AG08395 (cell line): ENCODE measurements around the gene CFAP107.
"Not testable (repeated sequence)": the region's sequence is repeated elsewhere in the genome, so short reads cannot be mapped to it uniquely, and the experiment has no call there.

Source experiments
- DNase-seq: peaks from one replicate; pipeline ENCODE4 v3.0.0; 2012; ENCODE audit warnings: mixed read lengths, low spot score

CFAP107 gene

DNA sequence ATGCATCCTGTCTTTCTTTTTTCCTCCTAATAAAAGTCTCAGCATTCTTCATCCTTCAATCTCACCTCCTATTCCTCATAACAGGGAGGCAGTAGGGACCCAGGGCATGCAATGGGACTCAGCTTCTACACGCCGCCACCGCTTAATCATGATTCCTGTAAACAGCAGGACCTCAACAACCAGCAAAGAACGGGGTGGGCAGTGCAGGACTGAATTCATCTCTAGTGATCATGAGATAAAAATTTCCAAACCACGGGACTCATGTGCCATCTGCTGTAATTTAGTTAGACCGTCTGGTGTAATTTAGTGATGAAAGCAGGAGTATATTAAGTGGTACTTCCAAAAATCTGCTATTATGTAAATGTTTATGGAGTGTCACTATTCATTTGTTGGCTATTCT, 32.9 kb downstream of the CFAP107 start:
- DNase-seq = peak; percentile 15

GRCh38 chr1:12781488-12781887, 35.5 kb downstream of the CFAP107 start:
- not testable (repeated sequence) for DNase-seq

- DNase-seq = not testable (repeated sequence)
Observed at GRCh38 chr1:12783783-12784182, 37.8 kb downstream of the CFAP107 start.

DNA sequence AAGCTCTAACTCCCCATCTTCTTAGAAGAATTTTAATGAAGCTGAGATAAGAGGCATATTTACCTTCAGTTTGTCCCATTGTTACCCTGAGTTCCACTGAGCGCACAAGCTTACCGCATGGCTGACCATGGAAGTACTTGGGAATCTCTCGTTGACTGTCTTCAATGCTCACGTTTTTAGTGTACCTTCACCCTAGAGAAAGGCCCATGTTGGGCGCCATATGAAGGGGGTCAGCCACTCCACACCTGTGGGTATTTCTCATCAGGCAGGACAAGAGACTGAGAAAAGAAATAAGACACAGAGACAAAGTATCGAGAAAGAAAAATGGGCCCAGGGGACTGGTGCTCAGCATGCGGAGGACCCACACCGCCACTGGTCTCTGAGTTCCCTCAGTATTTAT, 38.7 kb downstream of the CFAP107 start:
- not testable (repeated sequence) for DNase-seq

DNA sequence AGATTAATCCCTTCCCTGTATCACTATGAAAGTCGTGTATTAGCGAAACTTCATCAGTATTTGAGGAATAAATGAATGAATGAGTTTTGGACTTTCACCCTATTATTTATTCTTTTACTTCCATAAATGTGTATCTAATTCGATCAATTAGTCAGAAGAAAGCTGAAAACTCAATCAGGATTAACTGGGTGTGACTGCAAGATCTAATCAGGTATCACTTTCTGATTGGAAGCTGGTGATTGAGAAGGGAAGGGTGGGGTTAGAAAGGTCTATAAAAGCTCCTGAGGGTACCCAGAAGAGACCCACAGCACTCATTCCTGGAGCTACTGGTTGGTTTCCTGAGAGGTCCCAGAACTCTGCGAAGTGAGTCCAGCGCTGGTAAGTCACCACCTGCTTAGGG, 45.1 kb downstream of the CFAP107 start, which contains the start of gene PRAMEF1:
Gene PRAMEF1, plus strand, starts transcription at position 301 of the 400 bp plus-strand sequence. CDS start 1,831 bp downstream, outside the sequence.
- DNase-seq = not testable (repeated sequence)

GRCh38 chr1:12798911-12799310, 52.9 kb downstream of the CFAP107 start:
- peak; percentile 3 for DNase-seq

DNA sequence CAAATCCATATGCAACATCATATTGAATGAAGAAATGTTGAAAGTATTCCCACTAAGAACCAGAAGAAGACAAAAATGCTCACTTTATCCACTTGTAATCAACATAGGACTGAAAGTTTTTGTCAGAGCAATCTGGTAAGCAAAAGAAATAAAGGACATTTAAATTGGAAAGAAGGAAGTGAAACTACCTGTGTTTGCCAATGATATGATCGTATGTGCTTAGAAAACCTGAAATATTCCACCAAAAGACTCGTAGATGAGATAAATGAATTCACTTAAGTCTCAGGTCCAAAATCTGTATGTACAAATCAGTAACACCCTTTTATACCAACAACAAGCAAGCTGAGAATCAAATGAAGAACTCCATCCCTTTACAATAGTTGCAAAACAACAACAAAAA, 53.7 kb downstream of the CFAP107 start:
- DNase-seq = no peak

DNA sequence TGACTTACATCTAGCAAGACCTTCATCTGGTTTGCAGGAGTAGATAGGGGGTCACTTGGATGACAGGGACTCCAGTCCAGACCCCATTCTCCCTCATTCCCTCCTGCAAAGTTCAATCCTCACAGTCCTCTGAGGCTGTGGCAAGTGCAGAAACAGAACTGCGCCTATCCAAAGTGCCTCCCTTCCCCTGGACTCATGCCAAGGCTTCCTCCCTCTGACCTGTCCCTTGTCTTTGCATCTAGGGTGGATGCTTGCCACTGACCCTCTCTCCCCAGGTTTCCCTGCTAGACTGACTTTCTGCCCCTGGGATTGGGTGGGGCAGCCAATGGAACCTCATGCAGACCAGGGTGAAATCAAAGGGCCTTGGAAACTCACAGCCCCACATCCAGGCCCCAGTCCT, 63.9 kb downstream of the CFAP107 start:
- no peak for DNase-seq

DNA sequence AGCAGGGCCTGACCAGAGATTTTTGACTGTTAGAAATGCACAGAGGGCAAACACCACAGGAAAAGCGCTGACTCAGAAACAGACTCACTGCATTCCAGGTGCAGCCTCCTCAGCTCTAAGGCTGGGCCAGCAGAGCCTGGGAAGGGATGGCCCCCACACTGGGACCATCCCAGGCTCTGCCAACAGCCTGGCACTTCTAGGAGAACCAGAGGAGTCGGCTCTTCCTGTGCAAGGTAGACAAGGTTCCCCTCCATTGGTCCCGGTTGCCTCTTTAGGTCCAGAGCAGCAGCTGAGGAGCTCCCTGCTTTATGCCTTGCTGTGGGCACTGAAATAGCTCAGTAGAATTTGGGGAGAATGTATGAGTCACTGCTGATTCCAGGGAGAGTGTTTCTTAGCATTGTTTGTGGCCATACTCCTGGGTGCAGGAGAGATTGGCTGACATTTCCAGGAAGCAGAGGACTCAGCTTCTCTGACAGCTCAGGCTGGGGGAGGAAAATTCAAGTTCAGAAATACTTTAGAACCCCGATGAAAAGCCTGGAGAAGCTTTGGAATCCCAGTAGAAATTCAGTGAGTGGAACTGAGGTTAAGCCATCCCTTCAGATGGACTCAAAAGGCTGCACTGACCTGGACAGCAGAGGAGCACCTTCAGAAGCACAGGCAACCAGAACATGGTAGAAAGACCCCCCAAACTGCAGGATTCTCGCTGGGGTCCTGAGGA, 64.8 kb downstream of the CFAP107 start:
- peak; percentile 44 for DNase-seq

DNA sequence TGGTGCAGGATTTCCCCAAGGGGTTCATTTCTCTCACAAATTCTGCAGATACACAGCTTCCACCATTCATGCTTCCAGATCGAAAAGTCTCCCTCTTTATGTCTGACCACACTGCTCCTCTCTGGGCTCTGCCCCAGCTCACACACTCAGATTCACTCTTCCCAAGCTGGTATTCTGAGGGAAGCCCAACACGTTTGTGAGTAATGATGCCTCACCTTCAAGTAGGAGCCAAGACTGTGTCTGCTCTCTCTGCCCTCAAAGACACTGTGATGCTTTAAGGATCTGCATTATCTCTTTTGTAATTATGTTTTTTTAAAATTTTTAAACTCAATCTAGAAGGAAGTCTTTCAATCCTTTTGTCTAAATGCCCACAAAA, 65.4 kb downstream of the CFAP107 start:
- DNase-seq = no peak
